HG03097 (cell line): Measurements from ENCODE around the gene KDELR1.
"Not testable (repeated sequence)": the region's sequence is repeated elsewhere in the genome, so short reads cannot be mapped to it uniquely, and the experiment has no call there.

ENCODE experiments used
- ATAC-seq: cut with Tn5 transposase; IDR thresholded peaks from one replicate; pipeline ENCODE4 v1.9.1; 2021; ENCODE audit not compliant: unreplicated experiment, low FRiP score

The KDELR1 gene

GRCh38 chr19:48398102-48398374, 6.7 kb upstream of the KDELR1 start:
- ATAC-seq: no peak

- ATAC-seq: no peak
Observed at GRCh38 chr19:48397263-48398101, 6.1 kb upstream of the KDELR1 start.

- ATAC-seq: no peak
Observed at GRCh38 chr19:48396824-48397176, 5.4 kb upstream of the KDELR1 start.

- ATAC-seq: no peak
Observed at GRCh38 chr19:48396016-48396823, 4.9 kb upstream of the KDELR1 start.

GRCh38 chr19:48395499-48395898, 4.1 kb upstream of the KDELR1 start:
- no peak for ATAC-seq

GRCh38 chr19:48395170-48395455, 3.8 kb upstream of the KDELR1 start:
- ATAC-seq: no peak

- no peak for ATAC-seq
Observed at GRCh38 chr19:48394331-48395169, 3.2 kb upstream of the KDELR1 start.

GRCh38 chr19:48393559-48394330, 2.4 kb upstream of the KDELR1 start, which contains the start of gene GRIN2D:
Gene GRIN2D, plus strand, starts transcription at chr19:48393668. Its CDS starts 4,725 bp downstream, at chr19:48398393.
- ATAC-seq: no peak

GRCh38 chr19:48392860-48393558, 1.7 kb upstream of the KDELR1 start:
- ATAC-seq: no peak

GRCh38 chr19:48392006-48392344, 624 bp upstream of the KDELR1 start:
- ATAC-seq: not testable (repeated sequence)

- ATAC-seq: no peak
Observed at GRCh38 chr19:48390188-48391099, 907 bp downstream of the KDELR1 start.

GRCh38 chr19:48386981-48387380, 4.4 kb downstream of the KDELR1 start:
- no peak for ATAC-seq

GRCh38 chr19:48385461-48386087, 5.8 kb downstream of the KDELR1 start:
- ATAC-seq: no peak

- ATAC-seq: no peak
Observed at GRCh38 chr19:48382286-48382685, 9.1 kb downstream of the KDELR1 start.

- no peak for ATAC-seq
Observed at GRCh38 chr19:48381178-48381950, 10.0 kb downstream of the KDELR1 start.

- ATAC-seq: no peak
Observed at GRCh38 chr19:48379058-48379457, 12.3 kb downstream of the KDELR1 start.

- no peak for ATAC-seq
Observed at GRCh38 chr19:48378194-48378570, 13.2 kb downstream of the KDELR1 start.

- ATAC-seq: no peak
Observed at GRCh38 chr19:48373567-48373966, 17.8 kb downstream of the KDELR1 start.
